ENCODE measurements around the gene TERT.

Gene TERT

DNA sequence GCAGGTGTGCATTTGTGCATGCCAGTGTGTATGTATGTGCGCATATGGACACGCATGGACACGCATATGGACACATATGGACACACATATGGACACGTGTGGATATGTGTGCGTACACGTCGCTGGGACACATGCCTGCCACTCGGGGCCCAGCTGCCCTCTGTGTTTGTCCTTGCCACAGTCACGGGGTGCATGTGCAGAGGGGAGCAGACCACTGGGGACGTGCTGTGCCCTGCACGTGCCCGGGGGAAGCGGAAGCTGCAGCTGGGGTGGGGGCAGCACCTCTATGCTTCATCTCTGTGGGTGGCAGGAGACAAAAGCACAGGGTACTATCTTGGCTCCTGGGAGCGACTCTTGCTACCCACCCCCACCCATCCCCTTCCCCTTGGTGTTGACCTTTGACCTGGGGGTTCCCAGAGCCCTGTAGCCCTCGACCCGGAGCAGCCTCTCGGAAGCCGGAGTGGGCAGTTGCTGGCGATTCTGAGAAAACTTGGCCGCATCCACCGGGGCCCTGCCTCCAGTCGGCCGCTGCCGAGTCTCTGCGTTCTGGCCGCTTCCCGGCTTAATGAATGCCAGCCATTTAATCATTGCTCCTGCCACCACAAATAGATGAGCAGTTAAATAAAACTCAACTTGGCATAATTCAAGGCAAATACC lies 72.1 kb downstream of the TERT start:
- FAIRE-seq (no peak), DNase-seq (ENCODE audit: insufficient read length, low spot score) (no peak)
- TF ChIP-seq, protein P1, sequence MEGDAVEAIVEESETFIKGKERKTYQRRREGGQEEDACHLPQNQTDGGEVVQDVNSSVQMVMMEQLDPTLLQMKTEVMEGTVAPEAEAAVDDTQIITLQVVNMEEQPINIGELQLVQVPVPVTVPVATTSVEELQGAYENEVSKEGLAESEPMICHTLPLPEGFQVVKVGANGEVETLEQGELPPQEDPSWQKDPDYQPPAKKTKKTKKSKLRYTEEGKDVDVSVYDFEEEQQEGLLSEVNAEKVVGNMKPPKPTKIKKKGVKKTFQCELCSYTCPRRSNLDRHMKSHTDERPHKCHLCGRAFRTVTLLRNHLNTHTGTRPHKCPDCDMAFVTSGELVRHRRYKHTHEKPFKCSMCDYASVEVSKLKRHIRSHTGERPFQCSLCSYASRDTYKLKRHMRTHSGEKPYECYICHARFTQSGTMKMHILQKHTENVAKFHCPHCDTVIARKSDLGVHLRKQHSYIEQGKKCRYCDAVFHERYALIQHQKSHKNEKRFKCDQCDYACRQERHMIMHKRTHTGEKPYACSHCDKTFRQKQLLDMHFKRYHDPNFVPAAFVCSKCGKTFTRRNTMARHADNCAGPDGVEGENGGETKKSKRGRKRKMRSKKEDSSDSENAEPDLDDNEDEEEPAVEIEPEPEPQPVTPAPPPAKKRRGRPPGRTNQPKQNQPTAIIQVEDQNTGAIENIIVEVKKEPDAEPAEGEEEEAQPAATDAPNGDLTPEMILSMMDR (IDR thresholded peaks at IDR 0.05; ENCODE audit: insufficient read depth, missing control alignments), result no peak

DNA sequence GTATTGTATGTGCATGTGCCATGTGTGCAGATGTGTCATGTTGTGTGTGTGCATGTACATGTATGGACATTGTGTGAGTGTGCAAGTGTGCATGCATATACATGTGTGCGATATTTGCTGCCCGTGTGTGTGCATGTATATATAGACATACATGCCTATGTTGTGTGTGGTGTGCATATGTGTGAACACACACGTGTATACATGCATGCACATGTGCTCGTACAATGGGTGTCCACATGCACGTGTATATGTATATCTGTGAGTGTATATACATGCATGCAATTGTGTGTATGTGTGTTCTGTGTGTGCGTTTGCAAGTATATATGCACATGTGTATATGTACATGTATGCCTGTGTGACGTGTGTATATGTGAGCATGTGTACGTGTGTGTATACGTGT lies 72.7 kb downstream of the TERT start:
- DNase-seq (ENCODE audit: insufficient read length, low spot score) (no peak), FAIRE-seq (no peak)
- TF ChIP-seq, protein P1 (IDR thresholded peaks at IDR 0.05; ENCODE audit: insufficient read depth, missing control alignments), result no peak

DNA sequence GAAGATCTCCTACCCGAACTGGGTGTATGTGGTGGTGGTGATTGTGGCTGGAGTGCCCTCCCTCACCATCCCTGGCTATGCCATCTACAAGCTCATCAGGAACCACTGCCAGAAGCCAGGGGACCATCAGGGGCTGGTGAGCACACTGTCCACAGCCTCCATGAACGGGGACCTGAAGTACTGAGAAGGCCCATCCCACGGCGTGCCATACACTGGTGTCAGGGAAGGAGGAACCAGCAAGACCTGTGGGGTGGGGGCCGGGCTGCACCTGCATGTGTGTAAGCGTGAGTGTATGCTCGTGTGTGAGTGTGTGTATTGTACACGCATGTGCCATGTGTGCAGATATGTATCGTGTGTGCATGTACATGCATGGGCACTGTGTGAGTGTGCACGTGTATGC lies 73.1 kb downstream of the TERT start:
- no peak for FAIRE-seq
- TF ChIP-seq, protein P1 (IDR thresholded peaks at IDR 0.05; ENCODE audit: insufficient read depth, missing control alignments), result no peak
- no peak for DNase-seq (ENCODE audit: insufficient read length, low spot score)

DNA sequence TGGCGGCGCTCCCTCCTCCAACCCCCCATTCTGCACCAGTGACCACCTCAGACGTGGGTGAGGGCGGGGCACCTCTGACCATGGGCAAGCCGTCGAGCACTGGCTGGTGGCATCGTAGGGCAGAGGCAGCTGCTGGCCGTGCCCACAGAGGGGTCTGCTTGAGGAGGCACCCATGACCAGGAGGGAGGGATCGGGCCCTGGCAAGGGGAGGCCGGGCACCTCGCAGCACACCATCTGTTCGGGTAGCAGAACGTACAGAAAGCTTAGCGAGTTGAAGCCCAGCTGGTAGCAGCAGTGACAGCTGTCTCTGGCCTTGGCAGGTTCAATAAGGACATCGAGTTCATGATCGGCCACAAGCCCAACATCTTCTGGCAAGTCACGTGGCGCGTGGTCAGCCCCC lies 74.0 kb downstream of the TERT start:
- FAIRE-seq, result no peak
- DNase-seq (ENCODE audit: insufficient read length, low spot score), result no peak
- TF ChIP-seq, protein P1 (IDR thresholded peaks at IDR 0.05; ENCODE audit: insufficient read depth, missing control alignments), result no peak

DNA sequence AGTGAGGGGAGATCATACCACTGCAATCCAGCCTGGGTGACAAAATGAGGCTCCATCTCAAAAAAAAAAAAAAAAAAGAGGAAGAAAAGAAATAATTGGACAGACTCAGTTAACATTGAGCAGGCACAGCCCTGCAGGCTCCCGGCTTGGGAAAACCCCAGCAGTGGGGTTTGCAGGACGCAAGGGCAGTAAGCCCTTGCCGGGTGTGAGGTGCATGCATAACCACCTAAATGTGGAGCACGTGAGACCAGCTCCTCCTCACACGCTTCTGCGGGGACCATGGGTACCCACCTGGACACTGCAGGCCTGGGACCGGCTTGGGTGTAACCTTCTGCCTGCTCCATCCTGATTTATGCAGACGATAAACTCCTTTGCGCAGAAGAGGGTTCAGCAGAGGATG lies 74.5 kb downstream of the TERT start:
- TF ChIP-seq, protein P1 (IDR thresholded peaks at IDR 0.05; ENCODE audit: insufficient read depth, missing control alignments), result no peak
- no peak for FAIRE-seq
- DNase-seq (ENCODE audit: insufficient read length, low spot score), result no peak

DNA sequence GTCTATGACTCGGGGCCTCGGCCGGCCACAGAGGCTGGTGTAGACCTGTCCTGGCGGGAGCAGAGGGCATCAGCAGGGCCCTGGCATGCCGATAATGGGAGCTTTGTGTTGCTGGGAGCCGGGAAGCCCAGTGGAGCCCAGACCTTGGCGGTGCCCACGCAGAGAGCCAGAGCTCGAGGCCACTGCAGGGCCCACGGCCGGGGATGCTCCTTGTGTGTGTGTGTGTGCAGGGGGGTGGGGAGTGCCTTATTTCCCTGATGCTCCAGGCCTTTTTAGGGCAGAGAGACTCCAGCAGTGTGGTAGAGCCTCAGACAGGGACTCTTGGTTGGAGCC lies 75.1 kb downstream of the TERT start:
- TF ChIP-seq, protein P1 (IDR thresholded peaks at IDR 0.05; ENCODE audit: insufficient read depth, missing control alignments), result no peak
- no peak for DNase-seq (ENCODE audit: insufficient read length, low spot score)
- FAIRE-seq, result no peak

DNA sequence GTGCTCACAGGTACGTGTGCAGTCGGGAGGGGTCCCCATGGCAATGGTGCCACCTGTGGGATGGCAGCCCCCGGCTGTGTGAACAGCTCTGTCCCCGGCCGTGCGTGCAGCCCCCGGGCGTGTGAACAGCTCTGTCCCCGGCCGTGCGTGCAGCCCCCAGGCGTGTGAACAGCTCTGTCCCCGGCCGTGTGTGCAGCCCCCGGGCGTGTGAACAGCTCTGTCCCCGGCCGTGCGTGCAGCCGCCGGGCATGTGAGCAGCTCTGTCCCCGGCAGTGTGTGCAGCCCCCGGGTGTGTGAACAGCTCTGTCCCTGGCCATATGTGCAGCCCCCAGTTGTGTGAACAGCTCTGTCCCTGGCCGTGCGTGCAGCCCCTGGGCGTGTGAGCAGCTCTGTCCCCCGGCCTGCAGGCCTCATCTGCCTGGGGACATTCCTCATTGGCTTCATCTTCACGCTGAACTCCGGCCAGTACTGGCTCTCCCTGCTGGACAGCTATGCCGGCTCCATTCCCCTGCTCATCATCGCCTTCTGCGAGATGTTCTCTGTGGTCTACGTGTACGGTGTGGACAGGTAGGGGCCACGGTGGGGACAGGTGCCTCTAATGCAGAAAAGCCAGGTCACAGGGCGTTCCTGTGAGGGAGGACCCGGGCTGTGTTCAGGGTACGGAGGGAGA lies 75.6 kb downstream of the TERT start:
- no peak for FAIRE-seq

More for the DNA sequence above, 75.6 kb downstream of the TERT start:
- TF ChIP-seq, protein P1 (IDR thresholded peaks at IDR 0.05; ENCODE audit: insufficient read depth, missing control alignments), result no peak
- no peak for DNase-seq (ENCODE audit: insufficient read length, low spot score)
